Skin of body (tissue), 2 donors: ENCODE results near the gene KCNN1. TPM values are rescaled to one million over a fixed set of nuclear protein-coding genes. Genes with fewer than 3 reads are reported as not detected.
"Not testable (repeated sequence)": the region's sequence is repeated elsewhere in the genome, so short reads cannot be mapped to it uniquely, and the experiment has no call there.

Source experiments
- DNase-seq: peaks from one replicate; lab custom pipeline; 2025; lab: John Stamatoyannopoulos, UW
- total RNA-seq: library from RNA; depleted of rRNA; stranded (reverse); fragments of >200 nt; gene quantifications from one replicate; pipeline ENCODE4 v1.2.3, GENCODE V29; 2014

Gene KCNN1
- total RNA-seq, 1 donor from 2014 or later = 2.2 TPM

DNA sequence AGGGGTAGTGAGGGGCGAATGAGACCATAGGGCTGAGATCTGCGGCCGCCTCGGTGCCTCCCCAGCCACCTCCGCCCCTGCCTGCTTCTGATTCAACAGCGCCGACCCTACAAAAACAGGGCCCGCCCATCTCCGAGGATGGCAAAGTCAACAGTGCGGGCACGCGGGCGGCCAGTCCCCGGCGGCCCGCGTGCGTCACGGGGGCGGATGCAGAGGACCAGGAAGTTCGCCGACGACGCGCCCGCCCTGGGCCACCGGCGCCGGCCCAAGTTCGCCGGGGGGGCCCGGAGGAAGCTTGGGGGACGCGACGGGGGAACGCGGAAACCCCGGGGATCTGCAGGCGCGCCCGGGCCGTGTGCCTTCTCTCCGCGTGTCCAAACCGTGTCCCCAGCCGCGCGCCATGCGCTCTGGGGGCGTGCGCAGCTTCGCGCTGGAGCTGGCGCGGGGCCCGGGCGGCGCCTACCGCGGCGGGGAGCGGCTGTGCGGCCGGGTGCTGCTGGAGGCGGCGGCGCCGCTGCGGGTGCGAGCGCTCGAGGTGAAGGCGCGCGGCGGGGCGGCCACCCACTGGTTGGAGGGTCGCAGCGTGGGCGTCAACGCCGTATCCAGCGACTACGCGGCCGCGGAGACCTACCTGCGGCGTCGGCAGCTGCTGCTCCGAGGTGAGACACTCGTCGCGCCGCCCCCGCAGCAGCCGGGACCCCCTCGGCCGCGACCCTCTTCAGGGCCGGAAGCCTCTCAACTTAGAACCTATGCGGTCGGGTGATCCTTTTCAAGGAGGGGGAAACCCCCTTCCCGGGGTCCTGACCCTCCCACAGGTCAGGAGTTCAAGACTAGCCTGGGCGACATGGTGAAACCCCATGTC lies 34.2 kb downstream of the KCNN1 start:
- peak; percentile 29 for DNase-seq

DNA sequence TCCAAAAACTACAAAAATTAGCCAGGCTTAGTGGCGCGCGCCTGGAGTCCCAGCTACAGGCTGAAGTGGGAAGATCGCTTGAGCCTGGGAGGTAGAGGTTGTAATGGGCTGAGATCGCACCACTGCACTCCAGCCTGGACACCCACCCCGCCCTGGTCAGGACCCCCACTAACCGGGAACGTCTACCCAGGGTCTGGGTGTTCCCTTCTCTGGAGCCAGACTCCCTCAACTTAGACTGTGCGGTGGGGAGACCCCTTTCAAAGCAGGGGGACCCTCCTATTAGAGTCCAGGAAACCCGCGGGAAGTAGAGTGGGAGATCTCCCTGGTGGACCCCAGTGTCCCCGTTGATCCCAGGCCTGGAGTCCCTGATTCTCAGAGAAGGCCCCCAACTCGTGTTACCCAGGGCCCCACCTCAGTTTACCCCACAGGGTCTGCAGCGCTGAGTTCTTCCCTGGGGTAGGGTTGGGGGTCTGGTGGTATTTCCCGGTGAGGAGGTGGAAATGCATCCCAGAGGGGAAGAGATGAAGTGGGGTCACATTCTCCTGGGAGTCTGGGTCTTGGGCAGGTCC lies 35.0 kb downstream of the KCNN1 start:
- DNase-seq = no peak

DNA sequence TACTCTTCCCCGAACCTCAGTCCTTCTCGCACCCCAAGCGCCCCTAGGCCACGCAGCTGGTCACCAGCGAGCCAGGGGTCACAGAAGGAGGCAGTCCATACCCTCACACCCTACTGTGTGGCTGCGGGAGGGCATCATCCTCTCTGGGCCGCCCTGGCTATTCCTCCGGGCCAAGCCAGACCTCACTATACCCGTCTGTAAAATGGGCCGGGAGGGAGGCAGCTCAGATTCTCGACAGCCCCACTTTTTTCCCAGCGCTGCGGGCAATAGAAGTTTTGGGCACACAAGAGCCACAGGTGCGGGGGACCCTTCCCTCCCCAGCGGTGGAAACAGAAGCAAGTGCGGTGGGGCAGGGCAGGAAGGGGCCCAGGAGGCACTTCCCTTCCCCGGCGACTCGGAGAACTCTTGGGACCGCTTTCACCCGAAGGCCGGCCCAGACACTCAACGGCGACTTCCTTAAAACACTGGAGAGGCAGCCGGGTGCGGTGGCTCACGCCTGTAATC lies 35.5 kb downstream of the KCNN1 start:
- DNase-seq = no peak

DNA sequence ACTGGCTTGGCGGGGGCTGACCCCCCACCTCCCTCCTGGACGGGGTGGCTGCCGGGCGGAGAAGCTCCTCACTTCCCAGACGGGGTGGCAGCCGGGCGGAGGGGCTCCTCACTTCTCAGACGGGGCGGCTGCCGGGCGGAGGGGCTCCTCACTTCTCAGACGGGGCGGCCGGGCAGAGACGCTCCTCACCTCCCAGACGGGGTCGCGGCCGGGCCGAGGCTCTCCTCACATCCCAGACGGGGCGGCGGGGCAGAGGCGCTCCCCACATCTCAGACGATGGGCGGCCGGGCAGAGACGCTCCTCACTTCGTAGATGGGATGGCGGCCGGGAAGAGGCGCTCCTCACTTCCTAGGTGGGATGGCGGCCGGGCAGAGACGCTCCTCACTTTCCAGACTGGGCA lies 38.8 kb downstream of the KCNN1 start:
- DNase-seq = not testable (repeated sequence)

DNA sequence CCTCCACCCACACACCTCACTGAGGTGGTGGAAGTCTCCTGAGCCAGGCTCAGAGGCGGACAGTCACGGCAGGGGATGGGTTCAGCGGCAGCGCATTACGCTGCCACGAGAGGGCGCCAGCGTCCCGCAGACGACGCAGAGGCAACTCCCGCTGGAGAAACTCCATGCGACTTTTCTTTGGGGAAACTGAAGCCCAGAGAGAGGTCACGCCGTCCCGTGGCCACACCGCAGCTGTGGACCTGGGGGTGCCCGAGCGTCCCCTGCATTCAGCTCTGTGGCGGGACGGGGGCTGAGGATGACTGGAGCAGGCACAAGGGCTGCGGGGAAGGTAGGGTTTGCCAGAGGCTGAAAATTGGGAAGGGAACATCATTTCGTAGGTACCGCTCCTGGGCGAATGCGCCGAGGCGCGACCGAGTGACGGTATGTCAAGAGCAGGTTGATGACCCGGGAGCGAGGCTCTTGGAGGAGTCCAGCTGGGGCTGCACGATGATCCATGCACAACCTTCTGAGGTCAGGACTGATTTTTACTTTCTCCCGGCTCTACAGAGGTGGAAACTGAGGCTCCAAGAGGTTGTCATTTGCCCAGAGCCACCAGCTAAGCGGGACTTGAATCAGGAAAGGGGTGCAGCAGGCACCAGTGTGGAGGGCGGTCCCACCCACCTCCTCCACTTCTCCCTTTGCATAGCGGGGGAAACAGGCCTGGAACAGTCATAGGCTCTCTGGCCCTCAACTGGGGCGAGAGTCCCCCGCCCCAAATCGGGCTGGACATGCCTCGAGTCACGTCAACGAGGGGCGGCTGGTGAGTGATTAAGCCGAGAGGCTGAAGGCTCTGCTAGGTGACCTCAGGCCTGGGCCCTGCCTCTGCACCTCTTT lies 40.4 kb downstream of the KCNN1 start:
- peak; percentile 56 for DNase-seq

DNA sequence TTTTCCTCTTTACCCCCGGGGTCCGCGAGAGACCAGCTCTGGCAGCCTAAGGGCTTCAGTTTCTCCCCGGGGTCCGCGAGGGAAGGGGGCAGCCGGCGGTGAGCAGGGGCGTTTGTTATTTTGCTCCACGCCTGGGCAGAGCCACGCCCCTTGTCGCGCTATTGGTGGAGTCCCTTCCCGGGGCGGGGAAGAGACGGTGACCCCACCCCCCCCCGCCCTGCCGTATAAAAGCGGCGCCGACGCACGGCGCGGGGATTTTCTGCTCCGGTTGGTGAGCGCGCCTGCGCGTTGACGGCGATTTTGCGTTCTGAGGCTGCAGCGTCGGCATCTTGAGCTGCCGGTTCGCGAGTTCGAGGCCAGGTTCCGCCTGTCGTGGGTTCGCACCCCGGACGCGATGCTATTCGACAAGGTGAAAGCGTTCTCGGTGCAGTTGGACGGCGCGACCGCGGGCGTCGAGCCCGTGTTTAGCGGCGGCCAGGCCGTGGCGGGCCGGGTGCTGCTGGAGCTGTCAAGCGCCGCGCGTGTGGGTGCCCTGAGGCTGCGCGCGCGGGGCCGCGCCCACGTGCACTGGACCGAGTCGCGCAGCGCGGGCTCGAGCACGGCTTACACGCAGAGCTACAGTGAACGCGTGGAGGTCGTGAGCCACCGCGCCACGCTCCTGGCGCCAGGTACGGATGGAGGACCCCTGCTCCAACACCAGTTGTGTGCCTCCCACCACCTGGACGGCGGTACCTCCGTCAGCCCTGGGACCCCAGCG lies 41.2 kb downstream of the KCNN1 start, which contains the start of gene ARRDC2:
Gene ARRDC2, plus strand, starts transcription at position 254 of the 757 bp plus-strand sequence. Its CDS starts 141 bp downstream, at position 395.
- DNase-seq = peak; percentile 82

DNA sequence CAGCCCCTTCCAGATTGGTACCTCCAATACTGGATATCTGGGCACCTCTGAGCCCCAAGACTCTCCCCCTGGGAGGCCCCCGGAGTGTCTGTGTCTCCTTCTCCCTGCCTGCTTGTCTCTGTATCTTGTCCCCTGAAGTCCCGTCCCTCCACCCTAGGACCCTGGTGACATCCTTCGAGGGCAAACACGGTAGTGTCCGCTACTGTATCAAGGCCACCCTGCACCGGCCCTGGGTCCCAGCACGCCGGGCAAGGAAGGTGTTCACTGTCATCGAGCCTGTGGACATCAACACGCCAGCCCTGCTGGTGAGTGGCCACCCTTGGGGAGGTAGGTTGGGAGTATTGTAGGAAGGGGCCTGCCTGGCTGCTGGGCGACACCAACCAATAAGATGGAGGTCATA lies 41.9 kb downstream of the KCNN1 start:
- DNase-seq = no peak

DNA sequence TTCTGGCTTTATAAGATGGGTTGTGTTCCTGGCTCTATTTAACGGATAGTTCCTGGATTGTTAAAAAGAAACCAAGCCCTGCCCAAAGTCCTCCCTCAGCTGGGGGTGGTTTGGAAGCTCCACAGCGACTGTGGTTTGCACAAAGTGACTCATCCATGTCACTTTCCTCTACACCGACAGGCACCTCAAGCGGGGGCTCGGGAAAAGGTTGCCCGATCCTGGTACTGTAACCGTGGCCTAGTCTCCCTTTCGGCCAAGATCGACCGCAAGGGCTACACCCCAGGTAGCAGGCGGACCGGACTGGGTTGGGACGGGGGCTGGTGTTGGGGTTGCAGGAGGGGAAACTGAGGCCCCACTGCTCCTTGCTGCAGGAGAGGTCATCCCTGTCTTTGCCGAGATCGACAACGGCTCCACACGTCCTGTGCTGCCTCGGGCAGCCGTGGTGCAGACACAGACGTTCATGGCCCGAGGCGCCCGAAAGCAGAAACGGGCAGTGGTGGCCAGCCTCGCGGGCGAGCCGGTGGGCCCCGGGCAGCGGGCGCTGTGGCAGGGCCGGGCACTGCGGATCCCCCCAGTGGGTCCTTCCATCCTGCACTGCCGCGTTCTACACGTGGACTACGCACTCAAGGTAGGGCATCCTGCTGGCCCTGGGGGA lies 42.6 kb downstream of the KCNN1 start:
- DNase-seq = no peak

DNA sequence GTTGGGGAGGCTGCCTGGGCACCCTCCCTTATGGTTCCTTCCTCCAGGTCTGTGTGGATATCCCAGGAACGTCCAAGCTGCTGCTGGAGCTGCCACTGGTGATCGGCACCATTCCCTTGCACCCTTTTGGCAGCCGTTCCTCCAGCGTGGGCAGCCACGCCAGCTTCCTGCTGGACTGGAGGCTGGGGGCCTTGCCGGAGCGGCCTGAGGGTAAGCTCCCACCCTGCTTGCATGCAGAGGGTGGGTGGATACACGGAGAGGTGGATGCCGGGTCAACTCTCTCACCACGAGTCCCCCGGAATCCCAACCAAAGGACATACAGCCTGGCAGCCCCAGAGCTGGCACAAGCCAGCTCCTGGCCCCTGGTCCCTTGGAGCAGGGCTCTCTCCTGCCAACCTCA lies 43.2 kb downstream of the KCNN1 start:
- DNase-seq = no peak

DNA sequence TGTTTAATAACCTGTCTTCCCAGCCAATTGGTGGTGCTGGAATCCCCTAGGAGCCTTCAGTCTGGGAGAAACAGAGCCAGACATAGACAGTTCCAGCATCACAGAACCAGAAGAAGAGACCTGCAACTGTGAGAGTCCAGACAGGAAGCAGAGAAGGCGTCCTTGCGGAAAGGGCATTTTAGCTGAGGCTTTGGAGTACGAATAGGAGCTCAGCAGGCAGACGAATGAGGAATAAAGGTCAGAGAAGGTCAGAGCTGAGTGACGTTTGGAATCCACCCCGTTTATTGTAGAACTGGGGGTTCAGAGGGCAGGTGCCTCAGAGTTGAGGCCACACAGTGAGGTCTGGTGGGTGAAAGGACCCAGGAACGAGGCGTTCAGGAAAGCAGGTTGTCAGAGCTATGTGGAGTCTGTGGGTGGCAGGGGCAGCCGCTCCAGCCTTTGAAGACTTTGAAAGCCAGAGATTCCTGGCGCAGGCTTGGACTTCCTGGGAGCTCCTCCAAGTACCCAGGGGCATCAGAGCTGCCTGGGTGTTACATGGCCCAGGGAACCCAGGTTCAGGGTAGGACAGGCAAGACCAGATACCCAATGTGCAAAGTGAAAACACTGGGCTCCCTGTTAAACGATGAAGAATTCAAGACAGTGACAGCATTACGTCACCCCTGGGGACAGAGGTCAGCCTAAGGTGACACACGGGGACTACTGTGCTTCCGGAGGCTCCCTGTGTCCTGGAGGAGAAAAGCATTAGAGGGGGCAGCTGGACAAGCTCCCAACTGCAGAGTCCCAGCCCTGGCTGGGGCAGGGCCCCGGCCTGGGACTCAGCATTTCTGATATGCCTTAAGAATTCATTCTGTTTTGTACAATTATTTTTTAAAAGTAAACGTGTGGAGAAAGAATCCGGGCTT lies 46.6 kb downstream of the KCNN1 start:
- no peak for DNase-seq

DNA sequence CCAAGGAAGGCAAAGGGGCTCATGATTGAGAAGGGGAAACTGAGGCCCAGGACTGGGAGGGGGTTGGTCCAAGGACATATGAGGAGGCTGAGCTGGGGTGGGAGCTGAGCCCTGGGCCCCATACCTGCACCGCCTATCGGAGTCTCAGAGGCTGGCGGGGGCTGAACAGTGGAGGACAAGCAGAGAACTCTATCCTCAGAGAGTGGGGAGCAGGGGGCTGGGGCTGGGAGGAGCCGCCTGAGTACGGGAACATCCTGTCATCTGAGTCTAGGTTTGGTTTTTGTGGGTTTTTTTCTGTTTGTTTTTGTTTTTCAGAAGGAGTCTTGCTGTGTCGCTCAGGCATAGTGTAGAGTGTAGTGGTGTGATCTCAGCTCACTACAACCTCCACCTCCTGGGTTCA lies 47.3 kb downstream of the KCNN1 start:
- no peak for DNase-seq

DNA sequence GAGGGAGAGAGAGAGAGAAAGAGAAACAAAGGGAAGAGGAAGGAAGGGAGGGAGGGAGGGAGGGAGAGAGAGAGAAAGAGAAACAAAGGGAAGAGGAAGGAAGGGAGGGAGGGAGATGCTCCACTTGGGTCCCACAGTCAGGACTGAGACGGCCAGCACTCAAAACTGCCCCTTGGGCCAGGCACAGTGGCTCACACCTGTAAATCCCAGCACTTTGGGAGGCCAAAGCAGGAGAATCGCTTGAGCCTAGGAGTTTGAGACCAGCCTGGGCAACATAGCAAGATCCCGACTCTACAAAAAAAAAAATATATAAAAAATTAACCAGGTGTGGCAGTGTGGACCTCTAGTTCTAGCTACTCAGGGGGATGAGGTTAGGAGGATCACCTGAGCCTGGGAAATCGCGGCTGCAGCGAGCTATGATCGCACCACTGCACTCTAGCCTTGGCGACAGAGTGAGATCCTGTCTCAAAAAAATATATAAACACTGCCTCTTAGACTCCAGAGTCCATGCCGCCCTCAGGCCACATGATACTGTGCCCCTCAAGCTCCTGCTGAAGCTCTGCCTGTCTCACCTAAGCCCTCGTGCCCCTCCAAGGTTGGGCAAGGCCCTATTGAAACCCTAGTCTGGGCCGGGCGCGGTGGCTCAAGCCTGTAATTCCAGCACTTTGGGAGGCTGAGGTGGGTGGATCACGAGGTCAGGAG lies 49.5 kb downstream of the KCNN1 start:
- DNase-seq = no peak

DNA sequence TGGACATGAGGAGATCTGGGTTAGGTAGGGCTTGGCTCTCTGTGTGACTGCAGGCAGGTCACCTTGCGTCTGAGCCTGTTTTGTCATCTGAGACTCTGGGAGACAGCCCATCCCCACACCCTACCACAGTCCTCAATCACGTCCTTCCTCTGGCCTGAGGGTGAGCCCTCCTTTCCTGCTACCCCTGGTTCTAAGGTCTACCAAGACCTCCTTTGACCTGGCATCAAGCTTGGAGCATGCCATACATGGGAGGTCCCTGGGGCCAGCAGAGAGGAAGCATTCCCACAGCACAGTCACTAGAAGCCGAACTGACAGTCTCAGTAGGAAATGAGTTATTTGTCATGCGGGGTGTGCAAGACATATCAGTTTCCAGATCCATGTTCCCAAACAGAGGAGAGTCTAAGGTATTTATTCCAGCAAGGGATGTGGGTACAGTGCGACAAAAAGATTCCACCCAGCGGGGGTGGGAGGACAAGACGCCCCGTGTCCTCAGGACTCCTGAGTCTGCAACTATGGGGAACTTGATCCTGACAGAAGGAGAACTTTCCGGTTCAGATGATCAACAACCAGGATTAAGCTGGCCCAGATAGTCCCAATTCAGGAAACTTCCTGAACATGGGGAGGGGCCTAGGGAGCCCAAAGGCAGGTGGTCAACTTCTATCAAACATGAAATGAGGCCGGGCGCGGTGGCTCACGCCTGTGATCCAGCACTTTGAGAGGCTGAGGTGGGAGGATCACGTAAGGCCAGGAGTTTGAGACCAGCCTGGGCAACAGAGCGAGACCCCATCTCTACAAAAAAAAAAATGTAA lies 50.6 kb downstream of the KCNN1 start:
- no peak for DNase-seq

DNA sequence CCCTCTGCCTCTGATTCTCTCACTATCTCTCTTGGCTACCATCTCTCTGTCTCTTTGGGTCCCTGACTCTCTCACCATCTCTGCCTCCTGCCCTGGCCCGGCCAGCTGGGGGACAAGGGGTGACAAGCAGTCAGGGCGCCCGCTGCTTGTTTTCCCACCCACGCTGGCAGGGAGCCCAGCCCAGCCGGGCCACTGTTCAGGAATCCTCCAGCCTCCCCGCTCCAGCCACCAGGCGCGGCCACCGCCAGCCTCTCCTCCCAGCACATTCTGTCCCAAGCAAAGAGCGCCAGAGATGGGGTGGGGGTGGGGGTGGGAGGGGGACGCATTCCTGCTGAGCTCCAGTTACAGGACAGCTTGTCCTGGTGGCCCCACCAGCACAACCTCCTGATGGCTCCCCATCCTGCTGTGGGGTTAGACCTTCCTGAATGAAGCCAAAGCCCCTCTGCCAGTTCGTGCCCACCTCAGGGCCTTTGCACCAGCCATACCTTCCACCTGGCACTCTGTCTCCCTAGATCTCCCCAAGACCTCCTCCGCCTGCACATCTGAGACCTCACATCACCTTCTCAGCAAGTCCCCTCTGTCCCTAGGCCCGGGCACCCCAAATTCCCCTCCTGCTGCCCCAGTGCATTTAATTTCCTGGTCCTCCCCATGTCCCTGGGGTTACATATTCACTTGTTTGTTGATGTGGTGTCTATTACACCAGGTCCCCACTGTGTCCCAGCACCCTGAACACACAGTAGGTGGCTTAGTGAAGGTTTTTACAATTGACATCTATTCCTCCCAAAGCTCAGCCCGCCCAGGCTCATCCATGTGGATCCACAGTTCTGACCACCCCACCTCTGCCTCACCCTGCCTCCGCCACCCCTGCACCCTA lies 53.5 kb downstream of the KCNN1 start:
- no peak for DNase-seq

DNA sequence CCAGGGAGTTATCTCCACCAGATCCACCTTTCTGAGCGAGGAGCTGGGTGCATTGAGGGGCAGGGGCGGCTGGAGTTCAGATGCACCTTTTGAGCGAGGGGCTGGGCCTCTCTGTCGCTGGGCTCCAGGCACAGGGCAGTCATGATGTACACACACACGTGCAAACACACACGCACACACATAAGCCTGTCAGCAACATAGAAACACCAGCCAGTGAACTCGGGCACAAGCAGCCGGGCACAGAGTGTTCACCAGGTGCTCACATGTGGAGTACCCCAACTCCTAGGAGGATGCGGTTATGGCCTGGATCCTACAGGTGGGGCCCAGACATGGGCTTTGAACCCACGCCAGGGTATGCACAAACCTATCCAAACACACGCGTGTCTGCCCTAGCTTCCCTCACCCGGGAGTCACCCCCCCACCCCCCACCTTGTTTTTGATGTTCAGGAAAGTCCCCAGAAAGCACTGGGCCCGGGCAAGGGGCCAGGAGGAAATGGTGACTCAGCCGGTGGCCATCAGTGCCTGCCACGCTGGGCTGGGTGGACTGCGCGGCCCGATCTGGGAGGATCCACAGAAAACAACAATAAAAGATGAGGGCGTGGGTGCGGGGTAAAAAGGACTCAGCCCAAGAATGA lies 54.3 kb downstream of the KCNN1 start:
- DNase-seq = peak; percentile 20

DNA sequence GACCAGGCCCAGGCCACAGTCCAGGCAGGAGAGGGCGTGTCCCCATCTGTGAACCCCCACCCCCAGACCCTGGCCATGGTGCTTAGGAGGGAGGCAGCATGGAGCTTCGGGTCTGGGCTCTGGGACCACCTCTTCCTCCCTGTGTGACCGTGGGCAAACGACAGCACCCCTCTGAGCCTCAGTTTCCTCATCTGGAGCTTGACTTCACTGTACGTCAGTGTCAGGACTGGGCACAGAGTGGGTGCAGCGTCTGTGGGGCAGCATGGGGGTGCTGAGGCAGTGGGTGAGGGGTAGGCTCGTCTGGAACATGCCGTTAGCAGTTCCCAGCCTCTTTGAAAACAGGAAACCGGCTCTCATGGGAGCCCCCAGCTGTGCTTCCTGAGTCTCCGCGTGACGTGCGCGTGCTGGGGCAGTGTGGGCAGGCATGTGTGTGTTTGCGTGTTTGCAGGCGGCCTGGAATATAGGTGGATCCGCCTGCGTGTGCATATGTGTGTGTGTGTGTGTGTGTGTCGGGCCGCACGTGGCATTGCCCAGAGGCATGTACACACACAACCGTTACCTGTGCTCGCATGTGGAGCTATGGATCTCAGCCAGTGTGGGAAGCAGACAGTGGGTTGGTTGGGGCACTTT lies 56.8 kb downstream of the KCNN1 start:
- DNase-seq = peak; percentile 65
